IMR-90 (cell line): Measurements from ENCODE around the gene THYN1. TPM values are rescaled to one million over a fixed set of nuclear protein-coding genes. Genes with fewer than 3 reads are reported as not detected.

Experiments used
- ATAC-seq: fragments of 200-7000 bp; cut with Tn5 transposase; 2 replicates; pipeline ENCODE4 v1.9.1; 2020; ENCODE audit warnings: low read depth, mild to moderate bottlenecking, moderate library complexity
- BruUV-seq: library from RNA; stranded (reverse); fragments of 400-500 nt; replicated peaks from 2 replicates; lab custom pipeline; 2021; lab: Mats Ljungman, UMichigan
- CTCF ChIA-PET: fragments of 300-600 bp; formaldehyde crosslinking; extraction: SDS; loops from one replicate; lab custom pipeline; 2021; ENCODE audit warnings: antibody characterized with exemption; lab: Yijun Ruan, JAX
- POLR2A ChIA-PET: fragments of 300-600 bp; sonication (Branson Sonifier 250); formaldehyde crosslinking; loops from one replicate; lab custom pipeline; 2022; ENCODE audit warnings: antibody characterized with exemption; ENCODE audit not compliant: unreplicated experiment; lab: Charles Lee
- DNase-seq: peaks from one replicate; pipeline ENCODE4 v3.0.0; 2013
- H2AFZ ChIP-seq: replicated peaks from 2 replicates; pipeline ENCODE3; 2013; ENCODE audit warnings: low read length, mild to moderate bottlenecking; ENCODE audit not compliant: poor library complexity
- H2AK5ac ChIP-seq: 2 replicates; pipeline ENCODE4 v1.6.1; 2013; ENCODE audit warnings: low read depth, low read length, inconsistent platforms
- H2AK9ac ChIP-seq: replicated peaks from 2 replicates; pipeline ENCODE3; 2013; ENCODE audit warnings: mild to moderate bottlenecking, low read depth, low read length, moderate library complexity; ENCODE audit not compliant: poor library complexity
- H2BK120ac ChIP-seq: 2 replicates; pipeline ENCODE4 v1.6.1; 2013; ENCODE audit warnings: low read depth, low read length, inconsistent platforms
- H2BK15ac ChIP-seq: 3 replicates; pipeline ENCODE4 v1.6.1; 2013; ENCODE audit warnings: low read depth, low read length, inconsistent platforms
- H2BK20ac ChIP-seq: 2 replicates; pipeline ENCODE4 v1.6.1; 2013; ENCODE audit warnings: low read depth, mild to moderate bottlenecking, inconsistent platforms, low read length, moderate library complexity
- H2BK5ac ChIP-seq: 2 replicates; pipeline ENCODE4 v1.6.1; 2013; ENCODE audit warnings: mild to moderate bottlenecking, low read depth, low read length, inconsistent platforms; ENCODE audit not compliant: poor library complexity, severe bottlenecking
- H3K14ac ChIP-seq: replicated peaks from 2 replicates; pipeline ENCODE4 v1.6.1; 2013; ENCODE audit warnings: low read depth, low read length, inconsistent platforms
- H3K18ac ChIP-seq: 2 replicates; pipeline ENCODE4 v1.6.1; 2013; ENCODE audit warnings: low read depth, low read length, control low read depth
- H3K23ac ChIP-seq: 2 replicates; pipeline ENCODE4 v1.6.1; 2013; ENCODE audit warnings: low read depth, low read length, inconsistent platforms
- H3K27ac ChIP-seq: 2 replicates; pipeline ENCODE4 v1.5.1; 2013; ENCODE audit warnings: mild to moderate bottlenecking, control low read depth, low read length; ENCODE audit not compliant: insufficient read depth
- H3K27me3 ChIP-seq: 2 replicates; pipeline ENCODE4 v1.6.1; 2013; ENCODE audit warnings: low read length; ENCODE audit not compliant: control insufficient read depth, insufficient read depth
- H3K36me3 ChIP-seq: 2 replicates; pipeline ENCODE4 v1.6.1; 2013; ENCODE audit warnings: low read length, mixed read lengths; ENCODE audit not compliant: control insufficient read depth, insufficient read depth
- H3K4ac ChIP-seq: 2 replicates; pipeline ENCODE4 v1.6.1; 2013; ENCODE audit warnings: low read depth, low read length, inconsistent platforms
- H3K4me1 ChIP-seq: 2 replicates; pipeline ENCODE4 v1.6.1; 2013; ENCODE audit warnings: low read length, mixed read lengths; ENCODE audit not compliant: control insufficient read depth, insufficient read depth
- H3K4me2 ChIP-seq: 2 replicates; pipeline ENCODE4 v1.6.1; 2013; ENCODE audit warnings: low read depth, mild to moderate bottlenecking, control low read depth, low read length, moderate library complexity
- H3K4me3 ChIP-seq: 2 replicates; pipeline ENCODE4 v1.5.1; 2013; ENCODE audit warnings: low read depth, mild to moderate bottlenecking, control low read depth, low read length, moderate library complexity; ENCODE audit not compliant: insufficient read depth
- H3K56ac ChIP-seq: 2 replicates; pipeline ENCODE4 v1.6.1; 2013; ENCODE audit warnings: low read length, inconsistent platforms; ENCODE audit not compliant: insufficient read depth; ENCODE audit errors: extremely low read depth
- H3K79me1 ChIP-seq, 2 experiments: 2 replicates each; pipeline ENCODE4 v1.6.1; 2013; ENCODE audit warnings: low read length in 2 of 2, inconsistent platforms in 1 of 2, low read depth in 1 of 2
- H3K9ac ChIP-seq: 2 replicates; pipeline ENCODE4 v1.6.1; 2013; ENCODE audit warnings: low read depth, low read length, control low read depth
- H3K9me1 ChIP-seq: 2 replicates; pipeline ENCODE4 v1.6.1; 2013; ENCODE audit warnings: low read length, inconsistent platforms; ENCODE audit not compliant: insufficient read depth
- H3K9me3 ChIP-seq: 2 replicates; pipeline ENCODE4 v1.6.1; 2013; ENCODE audit warnings: low read length; ENCODE audit not compliant: control insufficient read depth, insufficient read depth
- H4K20me1 ChIP-seq: 2 replicates; pipeline ENCODE4 v1.6.1; 2013; ENCODE audit warnings: low read length, inconsistent platforms; ENCODE audit not compliant: insufficient read depth
- H4K5ac ChIP-seq: 2 replicates; pipeline ENCODE4 v1.6.1; 2013; ENCODE audit warnings: mild to moderate bottlenecking, low read depth, low read length, control low read depth
- H4K8ac ChIP-seq, 2 experiments: 2 replicates each; pipeline ENCODE4 v1.6.1; 2013; ENCODE audit warnings: low read depth in 2 of 2, low read length in 2 of 2, control low read depth in 1 of 2, inconsistent platforms in 1 of 2
- H4K91ac ChIP-seq: 2 replicates; pipeline ENCODE4 v1.6.1; 2013; ENCODE audit warnings: low read depth, low read length, inconsistent platforms; ENCODE audit not compliant: insufficient read depth
- BHLHE40 ChIP-seq: fragments of 150-350 bp; IDR thresholded peaks from 2 replicates; pipeline ENCODE4 v1.6.1; 2016; ENCODE audit warnings: mild to moderate bottlenecking, low read depth, low read length
- CEBPB ChIP-seq: IDR thresholded peaks from 2 replicates; pipeline ENCODE4 v1.6.1; 2012; ENCODE audit warnings: low read depth, low read length, improper control_type of control experiment
- CHD1 ChIP-seq: IDR thresholded peaks from 2 replicates; pipeline ENCODE4 v1.6.1; 2012; ENCODE audit warnings: low read depth, low read length, improper control_type of control experiment
- CTCF ChIP-seq: conservative IDR thresholded peaks from 2 replicates; pipeline ENCODE4 v1.5.1; 2012; ENCODE audit warnings: mild to moderate bottlenecking, low read depth, low read length, improper control_type of control experiment
- MAFK ChIP-seq: IDR thresholded peaks from 2 replicates; pipeline ENCODE4 v1.6.1; 2012; ENCODE audit warnings: low read depth, low read length, improper control_type of control experiment
- POLR2A ChIP-seq: IDR thresholded peaks from 2 replicates; pipeline ENCODE4 v1.6.1; 2012; ENCODE audit warnings: mild to moderate bottlenecking, low read depth, low read length
- RFX5 ChIP-seq: IDR thresholded peaks from 2 replicates; pipeline ENCODE4 v1.8.0; 2012; ENCODE audit warnings: low read depth, mild to moderate bottlenecking, low read length, moderate library complexity
- SMC3 ChIP-seq: fragments of 150-350 bp; IDR thresholded peaks from 2 replicates; pipeline ENCODE4 v1.6.1; 2016; ENCODE audit warnings: low read depth, mild to moderate bottlenecking, antibody characterized with exemption, low read length, moderate library complexity
- USF2 ChIP-seq: fragments of 150-350 bp; IDR thresholded peaks from 2 replicates; pipeline ENCODE4 v1.6.1; 2017; ENCODE audit warnings: mild to moderate bottlenecking, antibody characterized with exemption, low read length, low read depth
- WGBS, 2 experiments: methylation state at CpG; one replicate each; pipeline versions ENCODE4 v1.1.5 to v1.1.7; 2013; ENCODE audit warnings: missing lambda C conversion rate in 2 of 2; ENCODE audit not compliant: insufficient read length in 1 of 2; ENCODE audit errors: extremely low coverage in 2 of 2; 5-methylcytosine and 5-hydroxymethylcytosine counted together
- dilution Hi-C: fragments of 300-500 bp; cut with HindIII; formaldehyde crosslinking; loops from one replicate; pipeline ENCODE4 v1.14.3; 2018; ENCODE audit warnings: low sequenced_read_pairs; ENCODE audit not compliant: unreplicated experiment
- in situ Hi-C: fragments of 300-500 bp; cut with MboI; formaldehyde crosslinking; loops from 3 replicates; pipeline ENCODE4 v1.14.3; 2019; ENCODE audit warnings: low sequenced_read_pairs, inconsistent platforms, mixed read lengths
- intact Hi-C: fragments of 100-400 bp; cut with micrococcal nuclease; formaldehyde crosslinking; loops from 2 replicates; pipeline ENCODE4 v1.10.0; 2022
- polyA plus RNA-seq, 3 experiments: library from polyadenylated mRNA; depleted of rRNA; stranded (reverse); fragments of >200 nt; gene quantifications; 2 replicates each; pipeline ENCODE4 v1.2.3, GENCODE V29; 2012; ENCODE audit warnings: low replicate concordance in 1 of 3
- total RNA-seq: library from RNA; depleted of rRNA; stranded (reverse); fragments of >200 nt; gene quantifications from 2 replicates; pipeline ENCODE4 v1.2.3, GENCODE V29; 2012

Gene THYN1
- total and polyA plus RNA-seq, 2 of the 4 experiments (the other 2 are of a cell fraction): 43.1 to 72.1 TPM

GRCh38 chr11:134229126-134229790, 23.9 kb downstream of the THYN1 start:
- H3K27ac ChIP-seq: no peak overlapping the region
- no peak overlapping the region for H3K14ac ChIP-seq
- ChIA-PET POLR2A (no interaction called here), CTCF (no interaction called here)
- no peak overlapping the region for H4K8ac ChIP-seq
- ATAC-seq (no peak), DNase-seq (no peak)
- H2BK120ac ChIP-seq: no peak overlapping the region
- WGBS, 2 experiments: 91% methylated on average over 3 of the region's 6 CpGs; no CpG with 5 or more reads in 1 of the 2 experiments
- no peaks in the 10 kb centered on the region for H3K9me3 ChIP-seq
- no peak overlapping the region for H3K18ac ChIP-seq
- intact Hi-C loops: loop anchor here (10.0 kb wide), 2 partner anchors 184 to 304 kb away; no protein-coding TSS in a partner anchor
- dilution Hi-C loops: no loop called here
- no peak overlapping the region for H2BK5ac ChIP-seq
- no peak overlapping the region for H3K4ac ChIP-seq
- H3K23ac ChIP-seq: no peak overlapping the region
- H3K27me3 ChIP-seq: no peaks in the 10 kb centered on the region
- no peak for TF ChIP-seq CTCF
- TF ChIP-seq SMC3: no peak
- TF ChIP-seq POLR2A: no peak
- no peak for TF ChIP-seq CHD1
- no peak for TF ChIP-seq USF2
- TF ChIP-seq CEBPB: no peak
- TF ChIP-seq BHLHE40: no peak
- no peak for TF ChIP-seq MAFK
- no peak for TF ChIP-seq RFX5
- no peak overlapping the region for H2AK5ac ChIP-seq
- H2AFZ ChIP-seq: no peak overlapping the region
- H2AK9ac ChIP-seq: no peak overlapping the region
- no peak overlapping the region for H3K4me3 ChIP-seq
- H3K4me2 ChIP-seq: no peak overlapping the region
- no peak overlapping the region for H2BK20ac ChIP-seq
- no TSS peak for BruUV-seq
- no peak overlapping the region for H3K9ac ChIP-seq
- peaks cover 41% of the 10 kb centered on the region for H4K20me1 ChIP-seq
- peaks cover 20 to 74% of the 10 kb centered on the region in 2 experiments for H3K79me1 ChIP-seq
- in situ Hi-C loops: no loop called here
- H4K91ac ChIP-seq: no peak overlapping the region
- H4K5ac ChIP-seq: no peak overlapping the region
- H3K9me1 ChIP-seq: peaks cover 18% of the 10 kb centered on the region
- peaks cover 2% of the 10 kb centered on the region; the same call in 1 of the 2 replicates for H3K36me3 ChIP-seq
- H2BK15ac ChIP-seq: no peak overlapping the region
- H3K4me1 ChIP-seq: peaks cover 2% of the 10 kb centered on the region; the same call in 1 of the 2 replicates
- no peak overlapping the region for H3K56ac ChIP-seq
